HG02678 (cell line): ENCODE results near the gene EPS8.

Experiments
- ATAC-seq: cut with Tn5 transposase; IDR thresholded peaks from one replicate; pipeline ENCODE4 v1.9.1; 2021; ENCODE audit warnings: mild to moderate bottlenecking, moderate library complexity; ENCODE audit not compliant: unreplicated experiment

The EPS8 gene

DNA sequence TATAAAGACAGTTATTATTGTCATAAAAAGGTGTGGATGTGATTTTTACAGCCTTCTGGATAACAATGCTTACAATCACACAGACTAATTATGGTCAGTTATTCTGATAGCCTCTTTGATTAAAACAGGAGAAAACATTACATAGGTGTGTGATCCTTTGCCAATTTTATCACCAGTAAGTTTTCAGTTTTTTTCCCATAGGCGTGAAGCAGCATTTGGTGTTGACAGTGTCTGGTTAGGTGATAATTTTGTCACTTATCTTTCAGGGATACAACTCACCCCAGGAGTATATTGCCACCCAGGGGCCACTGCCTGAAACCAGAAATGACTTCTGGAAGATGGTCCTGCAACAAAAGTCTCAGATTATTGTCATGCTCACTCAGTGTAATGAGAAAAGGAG lies 208.8 kb downstream of the EPS8 start:
- ATAC-seq = no peak

DNA sequence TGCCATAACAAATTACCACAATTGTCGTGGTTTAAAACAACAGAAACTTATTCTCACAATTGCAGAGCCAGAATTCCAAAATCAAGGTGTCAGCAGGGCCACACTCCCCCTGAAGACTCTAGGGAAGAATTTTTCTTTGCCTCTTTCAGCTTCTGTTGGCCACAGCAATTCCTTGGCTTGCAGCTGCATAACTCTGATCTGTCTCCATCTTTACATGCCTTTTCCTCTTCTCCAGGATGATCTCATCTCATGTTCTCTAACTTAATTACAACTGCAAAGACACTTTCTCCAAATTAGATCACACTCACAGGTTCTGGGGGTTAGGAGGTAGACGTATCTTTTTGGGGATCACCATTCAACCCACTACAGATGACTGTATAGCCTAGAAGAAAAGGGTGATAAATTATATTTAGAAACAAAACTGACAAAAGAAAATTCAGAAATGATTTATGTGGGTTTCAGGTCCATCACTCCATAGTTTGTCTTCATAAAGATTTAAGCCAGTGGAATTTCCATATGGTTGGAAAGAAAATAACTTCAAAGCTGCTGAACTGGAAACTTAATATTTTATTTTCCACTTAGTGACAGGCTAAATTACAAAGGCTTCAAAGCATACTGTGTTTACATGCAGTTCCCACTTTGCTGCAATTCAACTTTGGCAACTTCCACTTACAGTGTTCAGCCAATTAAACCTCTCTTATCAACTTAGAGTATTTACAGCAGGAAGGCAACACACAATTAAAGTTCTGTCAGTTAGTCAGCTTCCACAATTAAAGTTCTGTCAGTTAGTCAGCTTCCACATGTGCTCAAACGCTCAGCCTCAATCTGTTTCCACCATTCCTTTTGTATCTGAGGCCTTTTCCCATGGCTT lies 213.3 kb downstream of the EPS8 start:
- ATAC-seq = no peak

DNA sequence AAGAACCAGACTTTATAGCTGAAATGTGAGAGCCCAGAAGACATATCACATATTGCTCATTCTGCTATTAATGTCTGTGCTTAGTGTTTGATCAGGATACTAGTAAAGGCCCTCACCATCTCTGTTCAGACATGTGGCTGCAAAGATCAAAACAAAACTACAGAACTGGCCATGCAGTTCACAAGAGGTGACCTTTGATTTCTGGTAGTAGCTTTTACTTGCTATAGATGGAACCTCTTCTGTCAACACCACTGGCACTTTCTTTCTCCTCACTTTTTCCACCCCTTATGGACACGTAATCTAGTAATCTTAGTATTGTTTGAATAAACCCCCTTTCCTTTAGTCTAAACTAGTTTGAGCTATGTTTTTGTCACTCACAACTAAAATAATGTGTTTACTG lies 214.8 kb downstream of the EPS8 start:
- ATAC-seq = no peak
